ENCODE data around the gene TNFRSF8.

TNFRSF8 gene

DNA sequence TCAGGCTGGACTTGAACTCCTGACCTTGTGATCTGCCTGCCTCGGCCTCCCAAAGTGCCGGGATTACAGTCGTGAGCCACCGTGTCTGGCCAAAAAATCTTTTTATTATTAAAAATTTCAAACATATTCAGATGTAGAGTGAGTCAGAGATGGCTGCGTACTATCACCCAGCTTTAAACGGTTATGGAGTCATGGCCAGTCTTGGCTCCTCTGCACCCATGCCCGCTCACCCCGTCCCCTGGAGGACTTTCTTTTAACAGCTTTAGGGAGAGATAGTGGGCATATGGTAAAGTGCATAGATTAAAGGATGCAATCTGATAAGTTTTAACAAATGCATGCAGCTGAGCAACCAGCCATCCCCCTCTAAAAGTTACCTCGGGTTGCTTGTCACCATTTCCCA lies 51.8 kb downstream of the TNFRSF8 start:
- DNase-seq (ENCODE audit: low read depth): no peak

DNA sequence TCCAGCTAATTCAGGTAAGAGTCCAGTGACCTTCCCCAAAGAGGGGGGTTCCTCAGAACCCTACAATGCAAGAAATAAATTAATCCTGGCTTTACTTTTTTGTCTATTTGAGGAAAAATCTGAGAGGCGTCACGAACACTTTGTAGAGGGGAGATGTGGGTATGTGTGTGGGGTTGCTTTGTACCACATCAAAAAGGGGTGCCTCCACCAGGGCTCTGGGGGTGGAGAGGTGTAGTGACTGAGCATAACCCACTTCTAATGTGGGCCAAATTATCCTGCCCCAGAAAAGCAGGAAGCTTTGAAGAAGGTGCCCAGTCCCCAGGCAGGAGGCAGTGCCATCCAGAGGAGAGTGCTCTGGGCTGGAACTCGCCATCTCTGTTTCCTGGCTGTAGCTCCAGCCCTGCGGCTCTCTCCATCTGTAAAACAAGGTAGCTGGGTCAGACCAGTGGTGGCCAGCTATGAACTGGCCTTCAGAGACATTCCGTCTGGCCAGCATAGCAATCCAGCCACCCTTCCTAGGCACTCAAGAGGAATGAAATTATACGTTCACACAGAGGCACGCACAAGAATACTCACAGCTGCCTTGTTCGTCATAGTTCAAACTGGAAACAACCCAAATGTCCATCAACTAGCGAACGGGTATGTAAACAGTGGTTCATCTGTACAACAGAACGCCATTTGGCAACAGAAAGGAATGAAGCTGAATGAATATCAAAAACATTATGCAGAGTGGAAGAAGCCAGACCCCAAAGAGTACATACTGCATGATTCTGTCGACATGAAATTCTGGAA lies 58.3 kb downstream of the TNFRSF8 start:
- peak; percentile 50 for DNase-seq (ENCODE audit: low read depth)

DNA sequence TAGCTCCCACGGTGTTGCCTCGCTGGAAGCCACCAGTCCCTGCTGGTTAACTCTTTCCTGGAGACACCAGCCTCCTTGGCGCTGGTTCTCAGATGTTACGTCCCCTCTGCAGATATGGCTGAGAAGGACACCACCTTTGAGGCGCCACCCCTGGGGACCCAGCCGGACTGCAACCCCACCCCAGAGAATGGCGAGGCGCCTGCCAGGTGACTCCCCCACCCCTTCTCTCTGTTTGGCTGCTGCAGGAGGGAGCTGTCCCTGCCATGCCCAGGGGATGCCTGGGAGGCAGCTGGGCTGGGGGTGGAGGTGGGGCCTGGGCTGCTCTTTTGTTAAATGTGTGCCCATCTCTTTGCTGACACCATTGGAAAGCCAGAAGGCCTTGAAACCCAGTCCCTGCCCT lies 60.1 kb downstream of the TNFRSF8 start:
- no peak for DNase-seq (ENCODE audit: low read depth)

DNA sequence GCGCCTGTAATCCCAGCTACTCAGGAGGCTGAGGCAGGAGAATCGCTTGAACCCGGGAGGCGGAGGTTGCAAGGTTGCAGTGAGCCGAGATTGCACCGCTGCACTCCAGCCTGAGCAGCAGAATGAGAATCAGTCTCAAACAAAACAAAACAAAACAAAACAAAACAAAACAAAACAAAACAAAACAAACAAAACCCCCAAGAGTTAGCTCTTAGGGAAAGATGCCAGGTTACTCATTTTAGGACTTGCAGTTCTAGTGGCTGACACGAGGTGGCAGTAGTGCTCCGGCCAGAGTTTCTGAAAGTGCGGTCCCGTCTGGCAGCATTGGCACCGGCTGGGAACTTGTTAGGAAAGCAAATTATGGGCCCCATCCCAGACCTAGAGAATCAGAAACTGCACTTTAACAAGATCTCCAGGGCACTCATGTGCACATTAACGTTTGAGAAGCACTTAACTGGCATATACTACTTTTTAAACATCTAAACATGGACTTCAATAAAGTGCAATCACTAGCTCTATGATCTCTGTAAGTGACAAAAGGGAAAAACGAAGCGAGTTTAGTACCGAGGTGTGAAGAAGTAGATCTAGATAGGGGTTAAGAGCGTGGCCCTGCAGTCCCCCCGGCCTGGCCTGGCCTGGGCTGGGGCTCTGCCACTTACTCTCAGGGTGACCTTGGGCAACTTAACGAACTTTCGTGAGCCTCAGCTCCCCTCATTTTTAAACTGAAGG lies 61.8 kb downstream of the TNFRSF8 start:
- peak; percentile 10 for DNase-seq (ENCODE audit: low read depth)

DNA sequence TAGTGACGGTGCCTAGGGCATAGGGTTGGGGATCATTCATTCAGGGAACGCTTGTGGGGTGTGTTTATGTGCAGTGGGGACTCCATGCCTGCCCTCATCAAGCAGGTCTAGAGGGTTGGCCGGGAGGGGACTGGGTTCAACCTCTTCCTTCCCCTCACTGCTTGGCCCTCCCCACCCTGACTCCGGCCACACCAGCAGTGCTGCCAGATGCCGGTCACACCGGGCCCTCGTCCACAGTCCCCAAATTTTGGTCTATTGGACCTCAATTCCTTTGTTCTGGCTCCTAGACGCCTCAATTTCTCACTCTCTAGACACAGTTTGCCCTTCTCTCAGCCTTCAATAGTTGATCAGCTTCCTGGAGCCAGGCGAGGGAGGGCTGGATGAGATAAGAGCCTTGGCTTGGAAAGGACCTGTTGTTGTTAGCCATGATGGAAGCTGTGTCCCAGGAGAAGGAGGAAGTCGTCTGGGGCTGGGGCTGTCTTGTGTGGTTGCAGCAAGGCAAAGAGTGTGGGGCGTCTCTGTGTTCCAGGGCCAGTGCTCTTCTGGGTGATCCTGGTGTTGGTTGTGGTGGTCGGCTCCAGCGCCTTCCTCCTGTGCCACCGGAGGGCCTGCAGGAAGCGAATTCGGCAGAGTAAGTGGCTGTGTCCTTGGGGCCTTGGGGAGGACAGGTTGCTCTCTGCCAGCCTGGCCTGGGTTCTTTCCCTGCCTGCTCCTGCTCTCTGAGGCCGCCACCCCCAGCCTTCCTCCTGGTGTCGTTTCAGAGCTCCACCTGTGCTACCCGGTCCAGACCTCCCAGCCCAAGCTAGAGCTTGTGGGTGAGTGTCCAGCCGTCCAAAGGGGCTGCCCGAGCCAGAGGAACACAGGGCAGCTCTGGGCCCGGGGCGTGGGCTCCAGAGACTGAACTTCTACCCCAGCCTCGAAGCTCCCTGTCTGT lies 62.6 kb downstream of the TNFRSF8 start:
- no peak for DNase-seq (ENCODE audit: low read depth)

DNA sequence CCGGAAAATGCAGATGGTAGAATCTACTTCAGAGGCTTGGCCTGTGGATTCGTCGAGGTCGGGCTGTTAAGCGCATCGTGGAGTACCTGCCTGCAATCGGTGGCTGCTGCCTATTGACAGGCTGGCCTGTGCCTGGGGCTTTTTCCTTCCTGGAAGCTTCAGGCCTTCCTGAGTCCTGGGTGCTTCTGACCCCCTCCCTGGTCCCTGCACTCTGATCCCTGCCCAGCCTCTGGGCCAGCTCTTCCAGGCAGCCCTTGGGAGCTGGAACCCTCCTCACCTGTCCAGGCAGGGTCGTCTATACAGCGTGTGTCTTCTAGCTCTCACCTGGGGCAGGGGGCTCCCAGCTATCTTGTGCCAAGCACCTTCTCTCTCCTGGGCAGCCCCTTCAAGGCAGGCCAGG lies 63.7 kb downstream of the TNFRSF8 start:
- no peak for DNase-seq (ENCODE audit: low read depth)

DNA sequence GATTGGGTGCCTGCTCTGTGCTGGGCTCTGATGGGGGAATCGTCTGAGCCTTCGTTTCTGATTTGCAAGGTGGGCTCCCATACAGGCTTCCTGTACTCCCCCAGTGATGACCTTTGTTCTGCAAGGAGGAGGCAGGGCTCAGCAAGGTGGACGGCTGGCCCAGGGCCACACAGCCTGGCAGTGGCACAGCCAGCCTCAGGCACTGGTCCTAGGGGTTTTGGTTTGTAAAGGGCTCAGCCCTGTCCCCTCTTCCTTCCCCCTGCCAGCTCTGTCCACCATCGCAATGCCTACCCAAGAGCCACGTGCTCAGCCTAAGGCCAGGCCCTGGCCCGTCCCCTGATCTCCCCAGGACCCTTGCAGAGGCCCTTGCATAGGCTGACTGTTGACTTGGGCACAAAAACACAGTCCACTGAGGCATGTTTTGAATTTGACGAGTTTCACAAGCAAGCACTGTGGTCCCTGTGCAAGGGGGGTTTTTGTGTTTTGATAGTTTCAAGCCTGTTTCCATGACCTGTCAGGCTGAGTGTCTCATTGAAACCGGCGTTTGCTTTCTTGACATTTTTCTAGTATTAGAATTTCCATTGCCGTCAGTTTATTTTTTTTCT lies 64.2 kb downstream of the TNFRSF8 start:
- no peak for DNase-seq (ENCODE audit: low read depth)

DNA sequence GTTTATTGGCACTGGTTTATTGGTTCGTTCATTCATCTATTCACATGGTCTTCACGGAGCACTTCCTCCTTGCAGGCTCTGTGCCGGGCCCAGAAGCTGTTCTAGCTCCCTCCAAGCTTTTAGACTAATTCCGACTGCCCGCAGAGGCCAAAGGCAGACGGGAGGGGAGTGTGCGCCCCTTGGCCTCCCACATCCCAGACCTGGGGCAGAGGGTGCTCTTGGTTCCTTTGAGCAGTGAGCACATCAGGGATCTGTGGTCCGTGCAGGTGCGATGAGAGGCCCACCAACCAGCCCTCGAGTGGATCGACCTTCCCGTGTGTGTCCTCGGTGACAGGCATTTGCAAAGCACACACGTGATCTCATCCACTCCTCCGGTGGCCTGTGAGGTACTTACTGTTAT lies 65.0 kb downstream of the TNFRSF8 start:
- no peak for DNase-seq (ENCODE audit: low read depth)

DNA sequence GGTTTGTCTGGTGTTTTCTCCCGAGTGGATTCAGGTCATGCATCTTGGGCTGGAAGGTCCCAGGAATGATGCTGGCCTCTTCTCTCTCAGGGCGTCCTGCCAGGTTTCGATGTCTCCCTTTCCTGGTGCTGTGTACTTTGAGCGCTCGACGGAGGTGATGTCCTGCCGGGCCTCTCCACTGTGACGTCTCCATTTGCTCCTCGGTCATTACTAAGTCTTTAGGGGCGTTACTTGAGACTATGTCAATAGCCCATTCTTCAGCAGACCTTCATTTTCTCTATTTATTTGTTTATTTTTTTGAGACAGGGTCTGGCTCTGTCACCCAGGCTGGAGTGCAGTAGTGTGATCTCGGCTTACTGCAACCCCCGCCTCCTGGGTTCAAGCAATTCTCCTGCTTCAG lies 66.5 kb downstream of the TNFRSF8 start:
- DNase-seq (ENCODE audit: low read depth): no peak

DNA sequence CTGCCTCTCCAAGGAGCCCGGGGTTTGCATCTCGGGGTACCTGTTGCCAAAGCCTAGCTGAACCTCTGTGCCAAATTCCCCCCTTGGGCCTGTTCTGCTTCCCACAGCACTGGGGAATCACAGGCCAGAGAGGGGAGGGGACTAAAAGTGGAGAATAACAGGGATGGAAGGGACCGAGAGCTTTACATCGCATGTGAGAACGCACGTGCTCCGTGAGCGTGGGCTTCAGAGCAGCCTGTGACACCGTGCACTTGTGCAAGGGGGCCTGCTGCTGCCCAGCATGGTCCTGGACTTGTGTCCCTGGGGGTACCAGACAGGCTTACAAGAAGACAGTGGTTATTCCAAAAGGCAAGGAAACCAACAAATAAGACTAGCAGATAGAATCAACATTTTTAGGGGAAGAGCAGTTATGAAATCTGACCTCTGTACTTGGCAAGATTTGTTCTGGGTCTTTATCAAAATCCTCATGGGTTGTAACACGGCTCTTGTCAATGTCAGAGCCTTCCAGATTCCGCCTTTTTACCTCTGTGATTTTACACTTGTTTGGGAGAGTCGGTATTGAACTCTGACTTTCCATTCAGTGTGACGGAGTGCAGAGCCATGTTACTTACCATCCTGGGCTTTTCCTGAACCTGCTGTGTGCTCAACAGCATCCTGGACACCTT lies 67.5 kb downstream of the TNFRSF8 start:
- no peak for DNase-seq (ENCODE audit: low read depth)

DNA sequence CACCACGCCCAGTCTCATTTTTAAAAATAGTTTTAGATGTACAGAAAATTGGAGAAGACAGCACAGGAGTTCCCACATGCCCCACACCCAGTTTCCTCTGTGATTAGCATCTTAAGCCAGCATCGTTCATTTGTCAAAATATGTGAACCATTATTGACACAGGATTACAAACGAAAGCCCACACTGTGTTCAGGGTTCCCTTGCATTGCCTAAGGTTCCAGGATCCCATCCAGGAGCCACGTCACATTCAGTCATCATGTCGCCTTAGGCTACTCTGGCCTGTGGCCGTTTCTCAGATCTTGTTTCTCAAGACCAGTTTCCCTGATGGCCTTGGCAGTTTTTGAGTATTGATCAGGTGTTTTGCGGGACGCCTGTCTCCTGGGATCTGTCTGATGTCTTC lies 69.0 kb downstream of the TNFRSF8 start:
- peak; percentile 9 for DNase-seq (ENCODE audit: low read depth)

DNA sequence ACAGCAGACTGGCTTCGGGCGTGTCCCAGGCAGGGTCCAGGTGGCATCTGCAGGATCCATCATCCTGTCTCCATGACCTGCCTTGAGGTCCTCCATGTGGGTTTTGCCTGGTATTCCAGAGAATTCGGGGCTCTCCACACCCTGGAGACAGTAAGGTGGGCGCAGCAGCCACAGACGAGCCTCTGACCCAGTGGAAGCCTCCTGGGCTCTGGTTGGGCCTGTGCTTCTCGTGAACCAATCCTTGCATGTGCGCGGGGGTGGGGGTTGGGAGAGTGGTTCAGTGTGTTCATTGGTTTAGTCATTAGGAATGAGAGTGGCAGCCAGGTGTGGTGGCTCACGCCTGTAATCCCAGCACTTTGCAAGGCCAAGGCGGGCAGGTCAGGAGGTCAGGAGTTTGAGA lies 71.6 kb downstream of the TNFRSF8 start:
- no peak for DNase-seq (ENCODE audit: low read depth)

DNA sequence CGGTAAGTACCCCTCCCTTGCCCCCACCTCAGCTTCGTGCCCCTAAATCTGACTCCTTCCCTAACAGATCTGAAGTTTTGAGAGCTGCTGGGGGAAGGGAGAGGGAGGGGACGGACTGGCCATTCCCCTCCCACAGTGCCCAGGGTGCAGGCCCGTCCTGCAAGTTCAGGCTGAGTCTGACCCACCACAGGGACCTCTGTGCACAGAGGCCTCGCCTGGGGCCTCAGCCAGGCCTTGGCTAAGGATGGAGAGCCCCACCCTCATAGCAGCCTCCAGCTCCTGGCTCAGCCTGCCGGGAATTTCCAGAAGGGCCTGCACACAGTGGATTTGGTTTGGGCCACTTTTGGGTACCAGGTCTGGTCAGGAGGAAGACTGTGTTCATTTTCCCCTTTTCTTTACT lies 72.5 kb downstream of the TNFRSF8 start:
- no peak for DNase-seq (ENCODE audit: low read depth)

DNA sequence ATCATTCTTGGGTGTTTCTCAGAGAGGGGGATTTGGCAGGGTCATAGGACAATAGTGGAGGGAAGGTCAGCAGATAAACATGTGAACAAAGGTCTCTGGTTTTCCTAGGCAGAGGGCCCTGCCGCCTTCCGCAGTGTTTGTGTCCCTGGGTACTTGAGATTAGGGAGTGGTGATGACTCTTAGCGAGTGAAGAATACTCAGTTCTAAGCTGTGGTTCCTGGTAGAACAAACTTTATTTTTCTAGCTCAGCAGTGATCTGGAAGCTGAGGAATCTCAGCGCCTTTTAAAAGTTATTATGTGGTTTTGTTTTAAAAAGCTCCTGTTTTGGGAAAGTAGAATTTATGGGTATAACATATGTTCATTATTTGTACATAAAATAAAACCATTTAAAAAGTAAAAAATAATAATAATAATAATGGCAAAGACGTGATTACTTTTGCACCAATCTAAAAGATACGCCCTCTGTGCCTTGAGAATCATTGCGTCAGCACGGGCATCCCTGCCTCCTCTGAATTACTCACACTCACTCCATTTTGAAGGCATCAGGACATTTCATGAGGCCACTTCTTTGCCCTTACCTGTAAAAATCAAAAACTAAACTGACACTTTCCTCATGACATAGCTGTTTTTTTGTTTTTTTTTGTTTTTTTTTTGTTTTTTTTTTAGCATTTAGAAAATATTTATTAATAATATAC lies 74.0 kb downstream of the TNFRSF8 start:
- no peak for DNase-seq (ENCODE audit: low read depth)

DNA sequence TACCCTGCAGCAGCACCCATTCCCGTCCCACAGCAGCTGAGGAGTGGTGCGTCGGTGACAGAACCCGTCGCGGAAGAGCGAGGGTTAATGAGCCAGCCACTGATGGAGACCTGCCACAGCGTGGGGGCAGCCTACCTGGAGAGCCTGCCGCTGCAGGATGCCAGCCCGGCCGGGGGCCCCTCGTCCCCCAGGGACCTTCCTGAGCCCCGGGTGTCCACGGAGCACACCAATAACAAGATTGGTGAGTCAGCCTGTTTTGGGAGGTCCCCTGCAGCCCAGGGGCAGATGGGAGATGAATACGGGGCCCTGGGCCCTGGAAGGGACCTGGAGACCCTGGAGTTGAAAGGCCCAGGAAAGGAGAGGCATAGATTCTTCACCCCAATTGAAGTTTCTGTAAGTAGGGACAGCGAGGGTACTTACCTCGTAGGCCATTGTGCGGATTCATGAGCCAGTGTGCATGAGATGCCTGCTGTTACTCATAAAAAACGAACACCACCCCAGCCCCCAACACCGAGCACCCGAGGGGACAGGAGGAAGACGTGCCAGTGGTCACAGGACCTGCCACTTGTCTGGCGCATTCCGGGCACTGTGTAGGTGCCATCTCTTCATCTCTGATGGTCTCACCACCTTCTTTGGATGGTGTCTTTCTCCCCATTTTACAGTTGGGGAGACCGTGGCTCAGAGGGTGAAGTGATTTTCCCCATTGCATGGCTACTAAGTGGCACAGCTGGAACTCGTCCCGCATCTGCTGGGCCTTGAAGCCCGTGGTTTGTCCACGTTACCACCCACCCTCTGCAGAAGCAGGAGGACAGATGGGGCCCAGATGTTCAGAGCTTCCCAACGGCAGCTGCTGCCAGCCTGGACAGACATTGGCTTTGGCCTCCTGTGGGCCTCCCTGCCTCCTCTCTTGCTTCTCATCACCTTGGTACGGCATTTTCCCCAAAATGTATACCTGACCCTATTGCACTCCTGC lies 75.4 kb downstream of the TNFRSF8 start:
- no peak for DNase-seq (ENCODE audit: low read depth)

DNA sequence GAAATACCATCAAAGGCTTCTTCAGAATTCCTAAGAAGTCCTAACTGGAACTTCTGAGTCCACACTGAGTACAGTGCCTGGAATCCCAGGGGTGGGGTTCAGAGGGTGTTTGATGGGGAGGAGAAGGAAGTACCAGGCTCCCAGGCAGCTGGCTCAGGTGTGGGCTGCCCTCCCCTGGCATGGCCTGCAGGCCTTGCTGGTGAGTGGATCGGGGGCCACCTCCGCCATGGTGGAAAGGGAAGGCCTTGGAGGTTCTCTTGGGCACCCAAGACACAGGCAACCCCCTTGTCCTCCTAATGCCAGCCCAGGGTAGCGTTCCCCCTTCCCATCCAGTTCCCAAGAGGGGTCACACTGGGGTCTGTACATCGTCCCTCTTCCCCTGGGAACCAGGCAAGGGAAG lies 76.9 kb downstream of the TNFRSF8 start:
- no peak for DNase-seq (ENCODE audit: low read depth)

DNA sequence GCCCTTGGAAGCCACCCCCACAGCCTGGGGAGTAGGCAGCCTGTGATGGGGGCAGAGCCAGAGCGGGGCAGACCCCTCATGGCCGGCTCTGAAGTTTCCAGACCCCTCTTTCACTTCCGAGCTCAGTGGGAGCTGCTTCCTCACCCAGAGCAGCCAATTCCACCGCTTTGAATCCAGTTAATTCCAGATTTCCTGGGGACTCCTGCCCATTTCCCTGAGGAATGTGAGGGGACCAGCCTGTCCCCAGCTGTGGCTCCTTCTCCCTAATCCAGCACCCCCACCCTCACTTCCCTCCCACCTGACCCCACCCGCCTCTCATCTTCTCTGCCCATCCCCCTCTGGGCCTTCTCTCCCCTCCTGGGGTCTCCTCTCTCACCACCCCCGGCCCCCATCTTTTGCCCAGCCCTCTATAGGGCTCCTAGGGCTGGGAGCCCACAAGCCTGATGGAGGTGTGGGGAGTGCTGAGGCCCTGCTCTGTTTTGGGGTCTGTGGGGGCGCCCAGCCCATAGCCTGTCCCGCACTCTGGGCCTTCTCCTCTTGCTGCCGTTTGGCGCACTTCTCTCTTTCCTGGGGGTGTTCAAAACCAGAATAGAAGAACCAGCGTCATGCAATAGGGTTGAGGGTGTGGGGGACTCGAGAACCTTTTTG lies 77.5 kb downstream of the TNFRSF8 start:
- no peak for DNase-seq (ENCODE audit: low read depth)

DNA sequence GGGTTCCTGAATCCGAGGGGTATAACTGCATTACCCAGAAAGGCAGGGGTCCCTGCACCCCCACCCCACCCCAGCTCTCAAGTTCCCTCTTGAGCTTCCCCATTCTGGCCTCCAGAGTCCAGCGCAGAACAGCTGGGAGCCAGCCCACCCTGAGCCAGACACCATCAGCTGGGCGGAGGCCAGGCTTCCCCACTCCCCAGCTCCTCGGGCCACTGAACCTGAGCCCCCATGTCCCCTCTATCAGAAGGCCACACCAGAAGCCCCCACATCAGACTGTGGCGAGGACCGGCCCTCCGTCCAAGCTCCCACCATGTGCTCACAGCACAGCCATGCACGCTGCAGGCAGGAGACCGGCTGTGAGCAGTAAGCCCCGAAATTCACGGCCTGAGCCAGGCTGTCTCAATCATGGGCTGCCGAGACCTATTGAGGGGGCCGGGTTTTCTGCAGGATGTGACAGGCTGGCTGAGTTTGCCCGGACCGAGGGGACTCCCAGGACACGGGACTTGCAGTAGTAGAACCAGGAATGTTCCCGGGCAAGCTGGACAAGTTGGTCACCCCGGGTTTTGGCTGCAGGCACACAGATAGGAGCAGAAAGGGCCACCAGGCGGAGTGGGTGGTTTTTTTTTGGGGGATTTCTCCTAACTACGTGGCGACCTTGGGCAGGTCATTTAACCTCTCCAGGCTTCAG lies 78.2 kb downstream of the TNFRSF8 start:
- DNase-seq (ENCODE audit: low read depth): no peak
